GM12891 (cell line): Measurements from ENCODE around the gene MAD2L1BP.

ENCODE experiments used
- PAX5 ChIP-seq: IDR thresholded peaks from 2 replicates; pipeline ENCODE4 v1.6.1; 2011; ENCODE audit warnings: low read length, moderate library complexity, mild to moderate bottlenecking; ENCODE audit not compliant: insufficient read depth, severe bottlenecking
- POLR2A ChIP-seq: IDR thresholded peaks from 2 replicates; pipeline ENCODE4 v1.6.1; 2011; ENCODE audit warnings: low read depth, low read length, control low read depth
- POLR2AphosphoS5 ChIP-seq: IDR thresholded peaks from 2 replicates; pipeline ENCODE4 v1.6.1; 2011; ENCODE audit warnings: low read depth, low read length, control low read depth
- POU2F2 ChIP-seq: IDR thresholded peaks from 2 replicates; pipeline ENCODE4 v1.6.1; 2011; ENCODE audit warnings: low read depth, mild to moderate bottlenecking, control low read depth, low read length, moderate library complexity
- SPI1 ChIP-seq: IDR thresholded peaks from 2 replicates; pipeline ENCODE4 v1.6.1; 2011; ENCODE audit warnings: low read depth, low read length, control low read depth
- TAF1 ChIP-seq: IDR thresholded peaks from 2 replicates; pipeline ENCODE4 v1.6.1; 2011; ENCODE audit warnings: low read depth, low read length, control low read depth

DNA sequence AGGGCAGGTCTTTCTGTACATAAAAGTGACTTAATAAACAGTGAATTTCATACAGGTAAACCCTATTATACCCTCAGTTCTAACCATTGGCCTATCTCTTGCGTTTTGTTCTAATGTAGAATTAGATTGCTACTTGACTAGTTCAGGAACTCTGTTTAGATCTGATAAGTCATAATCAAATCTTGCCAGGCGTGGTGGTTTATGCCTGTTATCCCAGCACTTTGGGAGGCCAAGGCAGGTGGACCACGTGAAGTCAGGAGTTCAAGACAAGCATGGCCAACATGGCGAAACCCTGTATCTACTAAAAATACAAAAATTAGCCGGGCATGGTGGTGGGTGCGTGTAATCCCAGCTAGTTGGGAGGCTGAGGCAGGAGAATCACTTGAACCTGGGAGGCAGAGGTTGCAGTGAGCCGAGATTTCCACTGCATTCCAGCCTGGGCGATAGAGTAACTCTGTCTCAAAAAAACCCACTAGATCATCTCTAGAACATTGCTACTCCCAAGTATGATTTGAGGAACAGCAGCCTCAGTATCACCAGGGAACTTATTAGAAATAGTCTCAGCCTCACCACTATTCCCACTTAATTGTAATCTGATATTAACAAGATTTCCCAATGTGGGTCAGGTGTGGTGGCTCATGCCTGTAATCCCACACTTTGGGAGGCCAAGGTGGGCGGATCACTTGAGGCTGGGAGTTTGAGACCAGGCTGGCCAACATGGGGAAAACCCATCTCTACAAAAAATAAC lies 18.7 kb upstream of the MAD2L1BP start:
- TF ChIP-seq TAF1 (no peak), POU2F2 (no peak), POLR2AphosphoS5 (0 out of 2 replicates have a peak, but pooled peaks have one; percentile 1), POLR2A (no peak), PAX5 (no peak), SPI1 (no peak)
